Stimulated activated CD4-positive, alpha-beta T cell treated with anti-CD3 and anti-CD28 coated beads, Interleukin-15, amount 100 ng/mL, for 48 hours (primary cell): ENCODE results near the gene SNX3.
A peak's percentile ranks its signal among the peaks of the same experiment; 100 is the strongest.
"Not testable (repeated sequence)": the region's sequence is repeated elsewhere in the genome, so short reads cannot be mapped to it uniquely, and the experiment has no call there.

Source experiments
- DNase-seq, 2 donors: peaks; one replicate each; pipeline ENCODE4 v3.0.0-alpha.2; 2020; ENCODE audit warnings: low read depth in 2 of 2

Gene SNX3

DNA sequence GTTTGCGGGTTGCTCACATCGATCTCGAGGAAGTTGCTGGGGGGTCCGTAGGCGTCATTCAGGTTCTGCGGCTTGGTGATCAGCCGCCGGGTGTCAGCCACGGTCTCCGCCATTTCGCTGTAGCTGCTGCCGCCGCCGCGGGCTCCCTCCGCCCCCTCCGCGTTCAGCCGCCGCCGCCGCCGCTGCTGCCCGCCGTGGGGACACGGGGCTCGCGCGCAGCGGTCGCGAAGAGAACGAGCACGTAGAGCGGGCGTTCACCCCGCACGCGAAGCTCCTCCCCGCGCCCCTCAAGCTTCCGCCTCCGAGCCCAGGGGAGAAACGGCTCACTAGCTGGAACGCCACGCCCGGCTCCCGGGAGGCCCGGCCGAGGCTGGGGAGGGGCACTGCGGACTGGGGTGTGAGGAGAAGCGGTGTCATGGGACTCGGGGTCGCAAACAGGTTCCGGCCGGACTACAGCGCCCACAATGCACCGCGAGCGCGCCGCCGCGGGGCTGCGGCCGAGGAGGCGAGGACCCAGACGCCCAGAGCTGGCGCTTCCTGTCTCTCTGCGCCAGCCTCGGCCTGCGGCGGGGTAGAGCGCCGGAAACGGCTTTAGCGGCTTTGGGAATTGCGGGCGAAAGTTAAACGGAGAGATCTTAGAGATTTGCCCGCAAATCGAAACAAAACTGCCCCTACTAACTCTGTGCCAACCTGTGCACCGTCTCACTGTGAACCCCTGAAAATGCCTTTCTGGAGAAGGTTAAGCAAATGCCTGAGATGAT lies at the start of gene SNX3:
TSS of gene SNX3 (minus strand) at position 232 of the 761 bp plus-strand sequence. CDS start at position 113, 119 bp downstream.
- peak; percentile 84 to 87 for DNase-seq

- no peak for DNase-seq
Observed at GRCh38 chr6:108309844-108310243, 49.0 kb upstream of the SNX3 start.

GRCh38 chr6:108308641-108309040 lies 47.8 kb upstream of the SNX3 start:
- not testable (repeated sequence) for DNase-seq

DNA sequence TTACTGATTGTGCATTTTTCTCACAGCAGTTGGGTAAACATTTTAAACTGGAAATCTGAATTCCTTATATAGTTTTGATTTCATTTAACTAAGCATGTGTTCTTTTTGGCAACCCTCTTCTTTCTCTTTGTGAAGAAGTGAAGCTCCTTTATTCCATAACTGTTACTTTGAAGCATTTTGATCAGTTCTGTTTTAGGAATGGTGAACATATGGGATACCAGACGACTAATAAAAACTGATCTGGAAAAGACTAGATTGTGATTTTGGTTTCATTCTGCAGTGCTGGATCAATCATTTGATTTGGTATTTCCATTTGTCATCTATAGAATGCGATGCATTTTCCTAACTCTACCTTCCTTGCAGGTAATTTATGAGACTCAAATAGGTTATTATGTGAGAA lies 43.8 kb upstream of the SNX3 start:
- DNase-seq = no peak

DNA sequence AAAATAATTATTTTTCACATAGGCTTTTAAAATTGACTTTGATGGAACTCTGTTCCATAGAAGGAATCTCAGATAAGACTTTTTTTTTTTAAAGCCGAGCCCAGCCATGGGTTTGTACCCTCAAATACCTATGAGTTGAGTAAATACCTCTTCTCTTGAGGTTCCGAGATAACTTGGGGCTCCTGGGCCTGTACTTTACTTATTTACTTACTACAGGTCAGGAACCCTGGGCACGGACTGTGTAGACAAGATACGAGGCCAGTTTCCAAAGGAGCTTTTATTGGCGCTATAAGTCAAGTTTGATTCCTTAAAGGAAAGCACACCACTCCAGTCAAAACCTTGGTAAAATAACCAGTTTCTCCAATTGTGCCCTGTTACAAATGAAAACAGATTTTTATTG lies 41.5 kb upstream of the SNX3 start:
- no peak for DNase-seq

- DNase-seq = no peak
Observed at GRCh38 chr6:108295676-108296075, 34.8 kb upstream of the SNX3 start.

GRCh38 chr6:108294727-108295625 lies 34.1 kb upstream of the SNX3 start, which contains the start of gene AFG1L:
Gene AFG1L, plus strand, starts transcription at chr6:108295054. Its CDS starts 26 bp downstream, at chr6:108295080.
- peak; percentile 78 to 79 for DNase-seq

GRCh38 chr6:108294297-108294726 lies 33.5 kb upstream of the SNX3 start:
- DNase-seq = peak in 1 of 2 donors; percentile 1

- no peak for DNase-seq
Observed at GRCh38 chr6:108293527-108294296, 32.9 kb upstream of the SNX3 start.

- not testable (repeated sequence) for DNase-seq
Observed at GRCh38 chr6:108292561-108292960, 31.7 kb upstream of the SNX3 start.

DNA sequence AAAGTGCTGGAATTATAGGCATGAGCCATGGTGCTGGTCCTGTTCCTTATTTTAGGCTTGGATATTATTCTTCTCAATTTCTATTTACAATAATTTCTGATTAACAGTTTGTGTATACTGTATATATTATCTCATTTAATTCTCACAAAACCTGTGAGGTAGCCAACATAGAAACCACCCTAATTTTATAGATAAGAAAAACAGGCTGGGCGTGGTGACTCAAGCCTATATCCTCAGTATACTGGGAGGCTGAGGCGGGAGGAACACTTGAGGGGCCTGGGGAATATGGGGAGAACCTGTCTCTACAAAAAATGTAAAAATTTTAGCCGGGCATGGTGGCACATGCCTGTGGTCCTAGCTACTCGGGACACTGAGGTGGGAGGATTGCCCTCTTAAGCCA lies 30.3 kb upstream of the SNX3 start:
- no peak for DNase-seq

DNA sequence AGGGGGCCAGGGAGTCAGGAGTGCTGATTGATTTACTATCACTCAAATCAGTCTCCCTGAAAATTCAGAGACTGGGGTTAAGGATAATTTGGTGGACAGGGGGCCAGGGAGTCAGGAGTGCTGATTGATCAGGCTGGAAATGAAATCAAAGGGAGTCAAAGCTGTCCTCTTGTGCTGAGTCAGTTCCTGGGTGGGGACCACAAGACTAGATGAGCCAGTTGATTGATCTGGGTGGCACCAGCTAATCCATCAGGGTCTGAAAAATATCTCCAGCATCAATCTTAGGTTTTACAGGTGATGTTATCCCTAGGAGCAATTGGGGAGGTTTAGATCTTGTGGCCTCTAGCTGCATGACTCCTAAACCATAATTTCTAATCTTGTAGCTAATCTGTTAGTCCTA lies 27.9 kb upstream of the SNX3 start:
- DNase-seq = no peak

DNA sequence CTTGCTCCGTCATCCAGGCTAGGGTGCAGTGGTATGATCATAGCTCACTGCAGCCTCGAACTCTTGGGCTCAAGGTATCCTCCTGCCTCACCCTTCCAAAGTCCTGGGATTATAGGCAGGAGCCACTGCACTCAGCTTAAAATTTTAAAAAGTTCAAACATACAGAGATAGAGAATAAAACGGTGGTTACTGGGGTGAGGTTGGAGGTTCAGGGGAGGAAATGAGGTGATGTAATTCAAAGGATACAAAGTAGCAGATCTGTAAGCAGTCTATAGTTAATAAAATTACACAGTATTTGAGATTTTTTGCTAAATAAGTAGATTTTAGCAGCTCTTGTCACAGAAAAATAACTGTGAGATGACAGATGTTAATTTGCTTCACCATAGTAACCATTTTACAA lies 26.5 kb upstream of the SNX3 start:
- no peak for DNase-seq

- no peak for DNase-seq
Observed at GRCh38 chr6:108286366-108286765, 25.5 kb upstream of the SNX3 start.

DNA sequence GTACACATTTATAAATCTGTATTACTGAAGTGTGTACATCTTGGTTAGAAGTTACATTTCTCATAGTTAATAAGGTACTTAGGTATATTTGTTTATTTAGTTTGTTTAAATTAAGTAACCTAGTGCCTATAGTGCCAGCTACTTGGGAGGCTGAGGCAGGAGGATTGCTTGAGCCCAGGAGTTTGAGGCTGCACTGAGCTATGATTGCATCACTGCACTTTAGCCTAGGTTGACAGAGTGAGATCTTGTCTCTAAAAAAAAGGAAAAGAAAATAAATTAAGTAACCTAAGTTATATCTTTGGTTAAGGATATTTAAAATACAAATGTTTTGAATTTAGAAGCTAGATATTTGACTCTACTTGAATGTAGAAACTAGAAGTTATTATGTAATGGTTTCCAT lies 24.5 kb upstream of the SNX3 start:
- DNase-seq = no peak

- DNase-seq = no peak
Observed at GRCh38 chr6:108277831-108278230, 17.0 kb upstream of the SNX3 start.

GRCh38 chr6:108277295-108277694 lies 16.5 kb upstream of the SNX3 start:
- DNase-seq = no peak

DNA sequence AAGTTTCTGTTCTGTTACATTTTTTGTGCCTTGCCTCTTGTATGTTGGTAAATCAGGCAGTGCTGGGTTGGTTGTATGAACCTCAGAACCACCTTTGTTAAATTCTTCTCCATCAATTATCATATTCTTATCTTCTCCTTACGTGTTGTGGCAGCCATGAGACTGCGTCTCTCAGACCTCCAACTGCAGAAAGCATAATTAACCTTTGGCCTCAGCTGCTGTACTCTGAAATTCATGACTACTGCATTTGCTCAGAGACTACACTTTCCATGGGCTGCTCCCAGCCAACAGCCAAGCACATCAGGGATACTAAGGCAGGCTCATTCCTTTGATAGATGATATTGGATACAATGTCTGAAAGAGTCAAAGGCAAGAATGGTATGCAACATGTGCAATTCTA lies 15.1 kb upstream of the SNX3 start:
- DNase-seq = no peak

DNA sequence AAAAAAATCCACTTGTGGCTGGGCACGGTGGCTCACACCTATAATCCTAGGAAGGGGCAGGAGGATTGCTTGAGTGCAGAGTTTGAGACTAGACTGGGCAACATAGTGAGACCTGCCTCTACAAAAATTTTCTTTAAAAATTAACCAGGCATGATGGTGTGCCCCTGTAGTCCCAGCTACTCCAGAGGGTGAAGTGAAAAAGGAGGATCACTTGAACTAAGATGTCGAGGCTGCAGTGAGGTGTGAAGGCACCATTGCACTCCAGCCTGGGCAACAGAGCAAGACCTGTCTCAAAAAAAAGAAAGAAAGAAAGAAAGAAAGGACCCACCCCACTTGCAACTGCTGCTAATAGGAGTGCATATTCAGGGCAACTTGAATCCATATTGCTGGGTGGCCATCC lies 13.7 kb upstream of the SNX3 start:
- DNase-seq = no peak

GRCh38 chr6:108269955-108270354 lies 9.1 kb upstream of the SNX3 start:
- not testable (repeated sequence) for DNase-seq

- no peak for DNase-seq
Observed at GRCh38 chr6:108268845-108269244, 8.0 kb upstream of the SNX3 start.

DNA sequence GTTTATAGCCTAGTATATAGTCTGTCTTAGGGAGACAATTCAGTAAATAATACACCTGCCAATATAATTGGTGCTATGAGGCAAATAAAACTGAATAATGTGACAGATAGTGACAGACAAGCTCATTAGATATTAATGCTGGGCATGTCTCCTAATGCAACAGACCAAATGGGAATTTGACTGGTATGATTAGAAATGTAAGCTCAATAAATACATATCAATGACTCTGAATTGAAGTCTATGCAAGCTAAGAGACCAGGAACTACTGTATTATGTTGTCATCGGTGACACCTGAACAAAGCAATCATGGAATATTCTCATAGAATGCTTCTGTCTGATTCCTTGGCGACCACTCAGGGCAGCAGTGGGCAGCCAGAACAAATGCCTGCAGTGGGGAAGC lies 2.5 kb upstream of the SNX3 start:
- DNase-seq = no peak
